Activated naive CD4-positive, alpha-beta T cell treated with anti-CD3 and anti-CD28 coated beads, Interleukin-2, amount 10 ng/mL, durations not matched to agents 7 days and 5 days (primary cell): ENCODE results near the gene KRT27.

ENCODE experiments used
- CTCF ChIA-PET: fragments of 350-600 bp; sonication (Branson Sonifier 250); formaldehyde crosslinking; loops from one replicate; lab custom pipeline; 2021; ENCODE audit warnings: antibody characterized with exemption; lab: Charles Lee
- DNase-seq: peaks from one replicate; pipeline ENCODE4 v3.0.0-alpha.2; 2020
- H3K27ac Mint-ChIP-seq: one replicate; pipeline ENCODE4 v1.8.0; 2021; ENCODE audit warnings: mild to moderate bottlenecking, moderate library complexity, mixed read lengths
- H3K27me3 Mint-ChIP-seq: one replicate; pipeline ENCODE4 v1.8.0; 2021; ENCODE audit warnings: mild to moderate bottlenecking, mixed read lengths
- H3K36me3 Mint-ChIP-seq: one replicate; pipeline ENCODE4 v1.8.0; 2021; ENCODE audit warnings: mixed read lengths
- H3K4me1 Mint-ChIP-seq: one replicate; pipeline ENCODE4 v1.8.0; 2021; ENCODE audit warnings: mixed read lengths
- H3K4me3 Mint-ChIP-seq: one replicate; pipeline ENCODE4 v1.8.0; 2021; ENCODE audit warnings: mild to moderate bottlenecking, moderate library complexity, mixed read lengths
- H3K9me3 Mint-ChIP-seq: one replicate; pipeline ENCODE4 v1.8.0; 2021; ENCODE audit warnings: mixed read lengths

KRT27 gene

DNA sequence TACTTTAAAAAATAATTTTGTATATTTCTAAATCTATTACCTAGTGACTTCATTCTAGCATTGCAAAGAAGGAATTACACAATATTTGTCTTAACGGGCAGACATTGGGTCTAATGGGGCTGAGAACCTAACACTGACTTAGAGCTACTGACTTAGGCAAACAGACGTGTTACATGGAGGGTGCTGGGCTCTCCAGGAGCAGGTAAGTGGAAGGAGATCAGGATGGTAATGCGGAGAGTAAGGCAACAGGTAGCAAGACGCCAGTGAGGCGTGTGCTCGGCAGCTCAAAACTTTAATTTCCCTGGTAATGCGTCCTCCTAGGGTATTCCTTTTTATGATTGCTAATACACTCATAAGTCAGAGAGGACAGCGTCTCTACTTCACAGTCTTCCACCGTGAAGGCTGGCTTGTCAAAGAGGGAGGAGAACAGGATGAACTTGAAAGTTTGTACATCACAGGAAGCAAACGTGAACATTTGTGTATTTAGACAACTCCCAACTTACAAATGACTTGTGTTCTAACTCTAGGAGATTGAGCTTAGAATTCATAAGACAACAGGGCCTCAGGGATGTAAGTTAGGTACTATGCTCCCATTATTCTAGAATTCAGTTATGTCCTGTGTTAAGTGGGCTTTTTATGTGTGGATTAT is 12.8 kb upstream of the KRT27 start:
- H3K4me1 Mint-ChIP-seq = no peaks in the 10 kb centered on the region
- H3K36me3 Mint-ChIP-seq = no peaks in the 10 kb centered on the region
- H3K9me3 Mint-ChIP-seq = no peaks in the 10 kb centered on the region
- CTCF ChIA-PET = interaction anchor here (1.1 kb wide), 1 partner anchor 176 kb away, joined by 3 read pairs; no protein-coding TSS in a partner anchor
- H3K27ac Mint-ChIP-seq = no peak overlapping the region
- no peak overlapping the region for H3K4me3 Mint-ChIP-seq
- no peak for DNase-seq
- peaks cover 42% of the 10 kb centered on the region for H3K27me3 Mint-ChIP-seq

DNA sequence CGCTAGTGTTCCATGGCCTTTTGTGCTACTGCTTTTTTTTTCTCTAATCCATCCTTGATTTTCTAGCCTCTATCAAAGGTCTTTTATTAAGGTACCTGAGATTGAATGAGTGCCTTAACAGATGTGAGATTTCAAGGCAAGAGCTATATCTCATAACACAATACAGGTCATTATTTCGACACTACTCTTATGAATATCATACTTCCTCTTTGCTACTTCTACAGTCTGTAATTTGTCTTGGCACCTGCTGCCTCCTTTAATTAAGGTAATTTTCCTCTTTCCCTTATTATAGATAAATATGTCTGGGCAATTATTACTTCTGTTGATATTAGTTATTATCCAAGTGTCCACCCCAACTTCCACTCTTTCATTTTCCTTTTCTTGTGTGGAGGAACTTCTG is 12.1 kb upstream of the KRT27 start:
- Mint-ChIP-seq H3K27me3 (peaks cover 41% of the 10 kb centered on the region), H3K27ac (no peak overlapping the region), H3K4me1 (no peaks in the 10 kb centered on the region), H3K36me3 (no peaks in the 10 kb centered on the region), H3K4me3 (no peak overlapping the region), H3K9me3 (no peaks in the 10 kb centered on the region)
- CTCF ChIA-PET = interaction anchor here (1.1 kb wide), 1 partner anchor 175 kb away, joined by 3 read pairs; no protein-coding TSS in a partner anchor
- DNase-seq = no peak

DNA sequence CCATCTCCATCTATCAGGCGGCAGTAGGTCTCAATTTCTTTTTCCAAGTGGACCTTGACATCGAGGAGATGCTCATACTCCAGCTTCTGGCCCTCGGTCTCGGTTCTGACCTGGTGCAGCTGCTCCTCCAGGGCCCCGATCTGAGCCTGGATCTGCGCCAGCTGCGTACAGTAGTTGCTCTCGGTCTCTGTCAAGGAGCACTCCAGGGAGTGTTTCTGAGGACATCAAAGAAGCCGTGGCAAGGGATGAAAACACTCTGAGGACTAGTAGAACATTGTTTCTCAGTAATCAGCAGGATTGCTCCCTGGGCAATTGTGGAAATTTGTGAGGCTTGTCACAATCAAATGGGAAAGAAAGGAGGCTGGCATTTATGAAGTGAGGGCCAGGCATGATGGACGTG is 11.5 kb upstream of the KRT27 start:
- Mint-ChIP-seq H3K27ac (no peak overlapping the region), H3K36me3 (no peaks in the 10 kb centered on the region), H3K9me3 (no peaks in the 10 kb centered on the region), H3K4me1 (no peaks in the 10 kb centered on the region), H3K27me3 (peaks cover 43% of the 10 kb centered on the region), H3K4me3 (no peak overlapping the region)
- no peak for DNase-seq
- CTCF ChIA-PET = no interaction called here

DNA sequence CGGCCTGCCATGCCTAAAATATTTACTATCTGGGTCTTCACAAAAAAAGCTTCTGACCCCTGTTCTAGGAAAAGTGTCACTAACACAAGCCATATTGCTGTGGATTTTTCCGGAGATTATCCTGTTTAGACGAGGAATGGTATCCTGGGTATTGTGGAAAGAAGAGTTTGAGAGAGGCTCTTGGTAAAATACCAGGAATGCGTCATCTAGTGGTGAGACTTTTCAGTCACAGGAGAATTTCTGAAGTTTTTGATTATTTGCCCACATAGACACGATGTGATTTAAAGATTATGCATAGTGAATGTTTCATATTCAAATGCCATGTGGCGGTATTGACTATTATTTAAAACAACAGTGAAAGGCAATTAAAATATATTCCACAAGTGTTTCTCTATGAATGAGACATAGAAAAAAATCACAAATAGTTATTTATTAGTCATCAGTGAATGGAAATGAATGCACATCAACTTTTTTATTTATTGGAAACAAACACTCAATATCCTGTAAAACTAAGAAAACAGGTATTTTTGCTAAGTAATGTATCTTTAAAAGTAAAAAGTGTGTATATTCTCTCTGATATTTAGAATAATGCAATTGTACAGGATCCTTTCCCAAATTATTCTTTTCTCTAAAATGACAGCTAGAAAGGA is 9.6 kb upstream of the KRT27 start:
- H3K9me3 Mint-ChIP-seq = no peaks in the 10 kb centered on the region
- no peaks in the 10 kb centered on the region for H3K36me3 Mint-ChIP-seq
- DNase-seq = no peak
- CTCF ChIA-PET = interaction anchor here (0.7 to 1.6 kb wide), 6 partner anchors 18 to 874 kb away, joined by 3 to 4 read pairs (median 3); no protein-coding TSS in a partner anchor
- H3K4me1 Mint-ChIP-seq = no peaks in the 10 kb centered on the region
- H3K4me3 Mint-ChIP-seq = no peak overlapping the region
- H3K27me3 Mint-ChIP-seq = peaks cover 39% of the 10 kb centered on the region
- peak overlapping the region; percentile 6 for H3K27ac Mint-ChIP-seq

DNA sequence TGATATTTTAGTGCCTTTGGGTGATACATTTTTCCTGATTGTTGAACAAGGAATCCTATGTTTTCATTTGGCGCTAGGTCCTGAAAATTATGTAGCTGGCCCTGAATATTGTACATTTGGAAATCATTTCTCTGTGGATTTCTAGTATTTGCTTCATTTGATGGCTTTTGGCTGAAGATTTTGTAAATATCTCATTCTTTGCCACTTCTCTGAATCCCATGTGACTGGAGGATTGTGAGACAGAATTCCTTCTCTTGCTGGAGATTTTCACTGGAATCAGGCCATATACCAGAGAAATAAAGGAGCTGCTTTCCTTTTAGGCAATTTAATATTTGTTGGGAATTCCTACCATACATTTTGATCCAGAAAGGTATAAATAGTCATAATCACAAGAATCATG is 8.8 kb upstream of the KRT27 start:
- no peaks in the 10 kb centered on the region for H3K36me3 Mint-ChIP-seq
- H3K9me3 Mint-ChIP-seq = no peaks in the 10 kb centered on the region
- CTCF ChIA-PET = interaction anchor here (0.7 to 1.6 kb wide), 4 partner anchors 171 to 875 kb away, joined by 3 to 4 read pairs (median 3); no protein-coding TSS in a partner anchor
- DNase-seq = no peak
- no peak overlapping the region for H3K4me3 Mint-ChIP-seq
- no peaks in the 10 kb centered on the region for H3K4me1 Mint-ChIP-seq
- H3K27ac Mint-ChIP-seq = no peak overlapping the region
- H3K27me3 Mint-ChIP-seq = peaks cover 31% of the 10 kb centered on the region

DNA sequence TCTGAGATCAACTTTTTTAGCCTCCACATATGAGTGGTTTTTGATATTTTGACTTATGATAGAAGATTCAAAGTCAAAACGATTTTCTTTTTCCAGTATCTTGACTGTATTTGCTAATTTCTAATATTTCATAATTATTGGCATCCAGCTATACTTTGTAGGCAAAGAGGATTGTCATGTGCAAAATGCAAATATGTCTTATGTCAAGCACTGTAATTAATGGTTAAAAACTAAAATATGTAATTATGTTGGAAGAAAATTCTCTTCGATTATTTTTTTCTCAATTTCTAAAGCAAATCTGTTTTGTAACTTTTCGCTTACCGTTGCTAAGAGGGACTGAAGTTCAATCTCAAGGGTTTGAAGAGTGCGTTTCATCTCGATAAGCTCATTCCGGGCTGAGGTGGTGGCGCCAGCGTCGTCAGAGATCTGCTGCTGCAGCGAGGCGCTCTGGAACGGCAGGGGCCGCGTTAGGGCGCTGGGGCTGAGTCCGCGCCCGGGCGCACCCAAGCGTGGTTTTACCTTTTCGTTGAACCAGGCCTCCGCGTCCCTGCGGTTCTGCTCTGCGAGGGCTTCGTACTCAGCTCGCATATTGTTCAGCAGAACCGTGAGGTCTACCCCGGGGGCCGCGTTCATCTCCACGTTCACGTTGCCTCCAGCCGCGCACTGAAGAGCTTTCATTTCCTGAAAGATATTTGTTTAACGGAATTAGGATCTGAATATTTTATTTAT is 3.0 kb downstream of the KRT27 start:
- peak; percentile 34 for DNase-seq
- peaks cover 42% of the 10 kb centered on the region for H3K27me3 Mint-ChIP-seq
- no peaks in the 10 kb centered on the region for H3K36me3 Mint-ChIP-seq
- CTCF ChIA-PET = no interaction called here
- no peak overlapping the region for H3K27ac Mint-ChIP-seq
- H3K4me1 Mint-ChIP-seq = no peaks in the 10 kb centered on the region
- no peaks in the 10 kb centered on the region for H3K9me3 Mint-ChIP-seq
- peak overlapping the region; percentile 13 for H3K4me3 Mint-ChIP-seq

DNA sequence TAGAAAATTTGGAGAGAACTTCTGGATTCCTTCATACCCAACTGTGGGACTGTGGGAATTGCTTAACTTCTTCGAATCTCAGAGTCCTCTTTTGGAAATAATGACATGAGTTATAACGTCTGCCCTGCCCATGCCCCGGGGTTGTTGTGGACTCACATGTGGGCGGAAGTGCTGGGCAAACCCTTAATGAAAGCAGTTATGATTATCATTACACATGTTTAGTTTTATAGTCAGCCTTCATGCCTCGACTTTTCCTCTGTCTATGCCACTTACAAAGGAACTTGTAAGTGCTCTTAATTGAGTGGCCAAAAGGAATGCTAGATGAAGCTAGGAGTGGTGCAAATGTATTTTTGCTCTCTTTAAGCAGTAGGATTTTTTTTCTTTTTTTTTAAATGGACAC is 3.9 kb downstream of the KRT27 start:
- Mint-ChIP-seq H3K27ac (no peak overlapping the region), H3K36me3 (no peaks in the 10 kb centered on the region), H3K9me3 (no peaks in the 10 kb centered on the region), H3K4me1 (no peaks in the 10 kb centered on the region), H3K4me3 (no peak overlapping the region), H3K27me3 (peaks cover 42% of the 10 kb centered on the region)
- no peak for DNase-seq
- CTCF ChIA-PET = no interaction called here

DNA sequence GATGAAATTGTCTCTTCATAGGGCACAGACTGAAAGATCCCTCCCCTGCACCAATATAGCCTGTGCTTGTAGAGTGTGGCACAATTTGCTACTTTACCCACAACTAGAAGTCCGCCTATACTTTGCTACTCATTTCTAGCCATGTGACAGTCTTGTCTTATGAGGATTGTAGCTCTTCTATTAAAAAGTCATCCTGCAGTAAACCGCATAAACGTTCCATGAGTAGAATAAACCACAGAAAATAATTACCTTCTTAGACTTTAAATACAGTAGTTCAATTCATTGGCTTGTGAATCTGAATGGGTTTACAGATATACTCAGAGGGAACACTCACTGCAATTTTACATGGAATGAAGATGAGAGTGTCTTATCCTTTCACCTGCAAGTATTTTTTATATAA is 4.4 kb downstream of the KRT27 start:
- Mint-ChIP-seq H3K27ac (no peak overlapping the region), H3K27me3 (peaks cover 42% of the 10 kb centered on the region), H3K4me1 (no peaks in the 10 kb centered on the region), H3K4me3 (no peak overlapping the region), H3K36me3 (no peaks in the 10 kb centered on the region), H3K9me3 (no peaks in the 10 kb centered on the region)
- DNase-seq = no peak
- CTCF ChIA-PET = no interaction called here

DNA sequence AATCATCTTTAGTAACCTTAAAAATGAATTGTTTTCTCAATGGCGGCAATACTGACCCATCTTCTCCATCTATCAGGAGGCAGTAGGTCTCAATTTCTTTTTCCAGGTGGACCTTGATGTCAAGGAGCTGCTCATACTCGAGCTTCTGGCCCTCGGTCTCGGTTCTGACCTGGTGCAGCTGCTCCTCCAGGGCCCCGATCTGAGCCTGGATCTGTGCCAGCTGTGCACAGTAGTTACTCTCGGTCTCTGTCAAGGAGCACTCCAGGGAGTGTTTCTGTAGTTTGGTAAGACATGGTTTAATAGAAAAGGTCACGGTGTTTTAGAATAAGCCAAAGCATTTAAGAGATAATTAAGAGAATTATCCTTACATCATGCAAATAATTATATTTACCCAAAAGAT is 4.9 kb downstream of the KRT27 start:
- CTCF ChIA-PET = no interaction called here

DNA sequence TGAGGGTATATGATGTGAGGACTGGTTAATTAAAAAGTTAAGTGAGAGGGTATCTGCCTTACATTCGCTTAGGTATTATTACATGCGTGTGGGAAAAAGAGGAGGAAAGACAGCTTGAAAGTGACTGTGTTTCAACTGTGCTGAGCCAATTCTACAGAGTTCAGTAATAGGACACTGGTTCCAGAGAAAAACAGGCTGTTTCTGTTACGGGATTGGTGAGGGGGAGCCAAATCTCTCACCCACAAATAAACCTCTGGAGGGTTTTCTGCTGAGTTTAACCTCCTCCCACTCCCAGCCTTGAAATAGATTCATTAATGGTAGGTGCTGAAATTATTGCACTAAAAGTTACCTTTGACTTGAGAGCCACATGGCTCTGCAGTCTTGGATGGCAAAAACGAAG is 6.4 kb downstream of the KRT27 start:
- no peaks in the 10 kb centered on the region for H3K9me3 Mint-ChIP-seq
- no peak overlapping the region for H3K27ac Mint-ChIP-seq
- DNase-seq = no peak
- CTCF ChIA-PET = no interaction called here
- no peaks in the 10 kb centered on the region for H3K36me3 Mint-ChIP-seq
- H3K4me1 Mint-ChIP-seq = no peaks in the 10 kb centered on the region
- peaks cover 43% of the 10 kb centered on the region for H3K27me3 Mint-ChIP-seq
- no peak overlapping the region for H3K4me3 Mint-ChIP-seq

More for the DNA sequence above, 4.9 kb downstream of the KRT27 start:
- Mint-ChIP-seq H3K9me3 (no peaks in the 10 kb centered on the region), H3K36me3 (no peaks in the 10 kb centered on the region), H3K27ac (no peak overlapping the region), H3K4me1 (no peaks in the 10 kb centered on the region), H3K27me3 (peaks cover 43% of the 10 kb centered on the region), H3K4me3 (no peak overlapping the region)
- no peak for DNase-seq

DNA sequence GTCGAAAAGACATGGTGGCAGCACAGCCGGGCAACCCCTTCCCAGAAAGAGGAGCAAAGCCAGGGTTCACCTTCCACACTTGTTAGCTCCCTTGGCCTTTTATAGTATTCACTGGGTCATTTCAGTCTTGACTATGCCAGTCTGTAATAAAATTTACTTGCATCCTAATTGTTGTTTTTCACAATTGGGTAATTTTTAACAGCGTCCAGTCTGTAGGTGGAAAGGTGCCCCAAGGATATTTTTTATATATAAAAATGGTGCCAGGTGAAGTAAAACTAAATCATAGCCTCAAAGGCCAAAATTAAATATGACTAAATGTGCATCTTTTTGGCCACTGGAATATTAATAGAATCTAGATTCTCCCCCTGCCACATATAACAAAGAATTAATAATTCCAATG is 10.2 kb downstream of the KRT27 start, which contains the start of gene KRT26:
Gene KRT26, minus strand, starts transcription at position 101 of the 400 bp plus-strand sequence. Its CDS starts 88 bp downstream, at position 13.
- H3K4me3 Mint-ChIP-seq = no peak within 1 kb of the TSS
- no peak for DNase-seq
- CTCF ChIA-PET = no interaction called here
- no peaks in the 10 kb centered on the region for H3K4me1 Mint-ChIP-seq
- no peaks in the 10 kb centered on the region for H3K9me3 Mint-ChIP-seq
- H3K36me3 Mint-ChIP-seq = no peaks in the 10 kb centered on the region
- H3K27me3 Mint-ChIP-seq = peaks cover 26% of the 10 kb centered on the region
- no peak within 1 kb of the TSS for H3K27ac Mint-ChIP-seq

DNA sequence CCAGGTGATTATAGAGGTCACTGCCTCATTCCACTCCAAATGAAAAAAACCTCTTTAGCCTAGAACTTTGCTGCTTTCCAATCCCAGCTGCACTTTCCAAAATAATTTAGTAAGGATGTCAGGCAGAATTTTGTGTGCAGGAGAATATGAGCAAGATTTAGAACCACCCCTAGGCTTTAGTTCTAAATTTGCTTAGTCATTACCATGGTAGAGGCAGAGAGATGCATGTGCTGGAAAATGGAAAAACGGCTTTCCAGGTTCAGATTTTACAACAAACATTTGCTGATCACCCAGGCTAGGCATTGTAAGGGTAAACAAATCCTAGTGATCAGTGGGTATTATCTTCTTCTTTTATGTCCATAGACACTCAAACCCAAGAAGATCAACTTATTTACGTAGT is 16.7 kb downstream of the KRT27 start:
- peaks cover 23% of the 10 kb centered on the region for H3K9me3 Mint-ChIP-seq
- no peaks in the 10 kb centered on the region for H3K4me1 Mint-ChIP-seq
- DNase-seq = no peak
- CTCF ChIA-PET = no interaction called here
- H3K36me3 Mint-ChIP-seq = no peaks in the 10 kb centered on the region
- H3K4me3 Mint-ChIP-seq = no peak overlapping the region
- H3K27ac Mint-ChIP-seq = no peak overlapping the region
- H3K27me3 Mint-ChIP-seq = peaks cover 32% of the 10 kb centered on the region

DNA sequence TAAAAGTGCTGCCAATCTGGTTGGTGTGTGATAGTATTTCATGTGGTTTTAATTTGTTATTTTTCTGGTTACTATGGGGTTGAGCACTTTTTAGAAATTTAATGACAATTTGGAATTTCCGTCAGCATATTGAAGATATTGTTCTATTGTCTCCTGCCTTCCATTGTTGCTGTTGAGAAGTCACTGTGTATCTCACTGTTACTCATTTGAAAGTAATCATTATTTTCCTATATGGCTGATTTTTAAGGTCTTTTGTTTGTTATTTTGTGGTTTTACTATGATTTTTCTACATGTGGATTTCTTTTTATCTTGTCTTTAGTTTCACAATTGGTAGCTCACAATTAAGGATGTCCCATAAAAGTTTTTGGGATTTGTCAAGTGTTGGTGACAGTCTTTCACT is 18.6 kb downstream of the KRT27 start:
- H3K9me3 Mint-ChIP-seq = peaks cover 39% of the 10 kb centered on the region
- H3K4me3 Mint-ChIP-seq = no peak overlapping the region
- CTCF ChIA-PET = no interaction called here
- no peak for DNase-seq
- H3K36me3 Mint-ChIP-seq = no peaks in the 10 kb centered on the region
- peaks cover 29% of the 10 kb centered on the region for H3K27me3 Mint-ChIP-seq
- H3K27ac Mint-ChIP-seq = no peak overlapping the region
- H3K4me1 Mint-ChIP-seq = no peaks in the 10 kb centered on the region

DNA sequence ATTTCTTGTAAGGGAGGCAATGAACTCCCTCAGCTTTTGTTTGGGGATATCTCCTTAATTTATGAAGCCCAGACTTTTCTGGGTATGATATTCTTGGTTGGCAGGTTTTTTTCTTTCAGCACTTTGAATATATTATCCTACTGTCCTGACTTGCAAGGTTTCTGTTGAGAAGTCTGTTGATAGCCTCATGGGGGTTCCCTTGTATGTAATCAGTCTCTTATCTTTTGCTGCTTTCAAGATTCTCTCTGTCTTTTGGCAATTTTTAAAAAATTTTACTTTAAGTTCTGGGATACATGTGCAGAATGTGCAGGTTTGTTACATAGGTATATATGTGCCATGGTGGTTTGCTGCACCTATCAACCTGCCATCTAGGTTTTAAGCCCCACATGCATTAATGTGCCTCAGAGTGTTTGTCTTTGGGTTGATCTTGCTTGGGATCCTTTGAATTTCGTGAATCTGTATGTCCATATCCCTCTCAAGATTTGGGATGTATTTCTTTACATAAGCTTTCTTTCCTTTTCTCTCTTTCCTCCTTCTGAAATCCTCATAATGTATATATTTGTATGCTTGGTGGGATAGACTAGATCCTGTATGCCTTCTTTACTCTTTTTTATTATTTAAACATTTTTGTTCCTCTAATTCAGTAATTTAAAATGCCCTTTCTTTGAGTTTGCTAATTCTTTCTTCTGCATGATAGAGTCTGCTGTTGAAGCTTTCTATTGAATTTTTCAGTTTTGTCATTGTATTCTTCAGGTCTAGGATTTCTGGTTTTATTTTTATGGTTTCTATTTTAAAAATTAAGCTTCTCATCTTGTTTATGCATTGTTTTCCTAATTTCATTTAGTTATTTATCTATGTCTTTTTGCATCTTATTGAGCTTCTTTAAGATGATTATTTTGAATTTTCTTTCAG is 22.0 kb downstream of the KRT27 start:
- Mint-ChIP-seq H3K9me3 (peaks cover 39% of the 10 kb centered on the region), H3K27me3 (peaks cover 19% of the 10 kb centered on the region), H3K4me3 (no peak overlapping the region), H3K4me1 (no peaks in the 10 kb centered on the region), H3K27ac (no peak overlapping the region), H3K36me3 (peaks cover 2% of the 10 kb centered on the region)
- DNase-seq = no peak
- CTCF ChIA-PET = no interaction called here
